Left cardiac atrium (tissue), 4 donors: ENCODE results near the gene TAL1. TPM values are rescaled to one million over a fixed set of nuclear protein-coding genes. Genes with fewer than 3 reads are reported as not detected.
"Not testable (repeated sequence)": the region's sequence is repeated elsewhere in the genome, so short reads cannot be mapped to it uniquely, and the experiment has no call there.

Experiments
- ATAC-seq, 2 donors: fragments of 200-7000 bp; cut with Tn5 transposase; one replicate each; pipeline ENCODE4 v1.9.1; 2020; ENCODE audit warnings: mild to moderate bottlenecking in 2 of 2, moderate library complexity in 2 of 2
- DNase-seq: peaks from one replicate; pipeline ENCODE4 v3.0.0-alpha.2; 2020
- intact Hi-C, 2 donors: fragments of 100-400 bp; cut with DNase I; formaldehyde crosslinking; loops; one replicate each; pipeline versions ENCODE4 v1.14.1 to v1.15.1; 2022 to 2023
- total RNA-seq, 2 donors: library from RNA; stranded (reverse); fragmentation: NEBNext Ultra II Directional; extraction: Animal tissue kit (Norgen Biotek cat#: 25700); gene quantifications; one replicate each; pipeline ENCODE4 v1.2.1, GENCODE V29; 2021
- donor health status: DM: no; HTN: yes; CAD: no.
- donor health status: DM: no; HTN: yes; CAD: no; lungs with severe emphysema.
- donor health status: DM: yes; HTN: yes; CAD: no.
- donor health status: Dilated cardiomyopathy.

Gene TAL1
- total RNA-seq, 2 donors from 2014 or later = 4.0 to 5.1 TPM

GRCh38 chr1:47215713-47216112 is 16.3 kb downstream of the TAL1 start:
- intact Hi-C loops = no loop called here
- ATAC-seq (no peak), DNase-seq (no peak)

- intact Hi-C loops = no loop called here
- DNase-seq (no peak), ATAC-seq (no peak)
Observed at GRCh38 chr1:47214549-47214948, 17.5 kb downstream of the TAL1 start.

GRCh38 chr1:47213230-47213963 is 18.6 kb downstream of the TAL1 start:
- DNase-seq (no peak), ATAC-seq (no peak)
- intact Hi-C loops = no loop called here

GRCh38 chr1:47212636-47213229 is 19.3 kb downstream of the TAL1 start:
- no peak for ATAC-seq
- intact Hi-C loops = no loop called here

GRCh38 chr1:47211796-47212269 is 20.2 kb downstream of the TAL1 start:
- DNase-seq (peak; percentile 68), ATAC-seq (peak; percentile 81 to 86)
- intact Hi-C loops = no loop called here

More at GRCh38 chr1:47212636-47213229, 19.3 kb downstream of the TAL1 start:
- DNase-seq = no peak

GRCh38 chr1:47210666-47211065 is 21.4 kb downstream of the TAL1 start:
- ATAC-seq = no peak
- intact Hi-C loops = no loop called here
- no peak for DNase-seq

- intact Hi-C loops = no loop called here
- no peak for DNase-seq
- no peak for ATAC-seq
Observed at GRCh38 chr1:47209725-47210325, 22.2 kb downstream of the TAL1 start.

- ATAC-seq = no peak
- DNase-seq = no peak
- intact Hi-C loops = no loop called here
Observed at GRCh38 chr1:47209091-47209490, 22.9 kb downstream of the TAL1 start.

- ATAC-seq (no peak), DNase-seq (no peak)
- intact Hi-C loops = no loop called here
Observed at GRCh38 chr1:47208374-47208850, 23.6 kb downstream of the TAL1 start.

GRCh38 chr1:47207803-47208373 is 24.1 kb downstream of the TAL1 start:
- ATAC-seq = no peak
- DNase-seq = no peak
- intact Hi-C loops = no loop called here

- ATAC-seq (no peak), DNase-seq (no peak)
- intact Hi-C loops = no loop called here
Observed at GRCh38 chr1:47205918-47206317, 26.1 kb downstream of the TAL1 start.

GRCh38 chr1:47203504-47203903 is 28.5 kb downstream of the TAL1 start:
- DNase-seq, intact Hi-C loops, ATAC-seq: not testable (repeated sequence)

GRCh38 chr1:47201179-47201578 is 30.8 kb downstream of the TAL1 start:
- ATAC-seq = no peak
- DNase-seq = no peak
- intact Hi-C loops = no loop called here

- DNase-seq = no peak
- ATAC-seq = no peak
- intact Hi-C loops = loop anchor here in 1 of 2 donors (10.0 kb wide), 1 partner anchor 517 kb away; no protein-coding TSS in a partner anchor
Observed at GRCh38 chr1:47198214-47198613, 33.8 kb downstream of the TAL1 start.

GRCh38 chr1:47196622-47197021 is 35.4 kb downstream of the TAL1 start:
- intact Hi-C loops = loop anchor here in 1 of 2 donors (10.0 kb wide), 1 partner anchor 518 kb away; no protein-coding TSS in a partner anchor
- DNase-seq (no peak), ATAC-seq (no peak)

GRCh38 chr1:47195981-47196380 is 36.0 kb downstream of the TAL1 start:
- not testable (repeated sequence) for DNase-seq, ATAC-seq
- intact Hi-C loops = loop anchor here in 1 of 2 donors (10.0 kb wide), 1 partner anchor 519 kb away; no protein-coding TSS in a partner anchor

- ATAC-seq (no peak), DNase-seq (no peak)
- intact Hi-C loops = loop anchor here in 1 of 2 donors (5.0 to 10.0 kb wide), 2 partner anchors 233 to 520 kb away; no protein-coding TSS in a partner anchor
Observed at GRCh38 chr1:47194311-47194710, 37.7 kb downstream of the TAL1 start.

GRCh38 chr1:47193496-47193895 is 38.5 kb downstream of the TAL1 start:
- ATAC-seq, DNase-seq: not testable (repeated sequence)
- intact Hi-C loops = loop anchor here in 1 of 2 donors (5.0 to 10.0 kb wide), 2 partner anchors 234 to 521 kb away; no protein-coding TSS in a partner anchor
